Measurements from ENCODE around the gene DPF3. TPM values are rescaled to one million over a fixed set of nuclear protein-coding genes. Genes with fewer than 3 reads are reported as not detected.

DPF3 gene
- total RNA-seq, 2 experiments from 2014 or later, result 0.48 to 1.2 TPM

- ChIA-PET POLR2A (no interaction called here), CTCF (no interaction called here)
Observed at GRCh38 chr14:72815430-72815829, 78.5 kb downstream of the DPF3 start.

GRCh38 chr14:72812292-72812851 lies 81.5 kb downstream of the DPF3 start:
- ChIA-PET CTCF (no interaction called here), POLR2A (no interaction called here)

GRCh38 chr14:72810201-72810600 lies 83.7 kb downstream of the DPF3 start:
- POLR2A ChIA-PET, result no interaction called here
- CTCF ChIA-PET, result no interaction called here

- POLR2A ChIA-PET, result no interaction called here
- CTCF ChIA-PET, result no interaction called here
Observed at GRCh38 chr14:72809063-72809462, 84.8 kb downstream of the DPF3 start.

- ChIA-PET POLR2A (interaction anchor here (0.5 kb wide), 1 partner anchor 160 kb away, joined by 6 read pairs; no protein-coding TSS in a partner anchor), CTCF (interaction anchor here (0.5 kb wide), 1 partner anchor 39 kb away, joined by 4 read pairs; no protein-coding TSS in a partner anchor)
Observed at GRCh38 chr14:72808564-72808963, 85.3 kb downstream of the DPF3 start.

- POLR2A ChIA-PET, result no interaction called here
- CTCF ChIA-PET, result no interaction called here
Observed at GRCh38 chr14:72802588-72802946, 91.3 kb downstream of the DPF3 start.

- ChIA-PET CTCF (interaction anchor here (0.6 kb wide), 1 partner anchor 160 kb away, joined by 3 read pairs; no protein-coding TSS in a partner anchor), POLR2A (no interaction called here)
Observed at GRCh38 chr14:72801836-72802587, 91.9 kb downstream of the DPF3 start.

GRCh38 chr14:72801381-72801812 lies 92.5 kb downstream of the DPF3 start:
- CTCF ChIA-PET, result interaction anchor here (0.6 kb wide), 1 partner anchor 161 kb away, joined by 3 read pairs; no protein-coding TSS in a partner anchor
- POLR2A ChIA-PET, result no interaction called here

GRCh38 chr14:72800848-72801370 lies 93.0 kb downstream of the DPF3 start:
- ChIA-PET POLR2A (no interaction called here), CTCF (interaction anchor here (0.6 kb wide), 1 partner anchor 175 kb away, joined by 5 read pairs; no protein-coding TSS in a partner anchor)

GRCh38 chr14:72800296-72800695 lies 93.6 kb downstream of the DPF3 start:
- POLR2A ChIA-PET, result no interaction called here

GRCh38 chr14:72796935-72797334 lies 97.0 kb downstream of the DPF3 start:
- POLR2A ChIA-PET, result no interaction called here
- CTCF ChIA-PET, result no interaction called here

More at GRCh38 chr14:72800296-72800695, 93.6 kb downstream of the DPF3 start:
- CTCF ChIA-PET, result interaction anchor here (0.6 kb wide), 1 partner anchor 176 kb away, joined by 5 read pairs; no protein-coding TSS in a partner anchor

GRCh38 chr14:72793156-72793939 lies 100.6 kb downstream of the DPF3 start:
- CTCF ChIA-PET, result no interaction called here
- POLR2A ChIA-PET, result no interaction called here

GRCh38 chr14:72792051-72792788 lies 101.7 kb downstream of the DPF3 start:
- POLR2A ChIA-PET, result no interaction called here

GRCh38 chr14:72790887-72791566 lies 102.9 kb downstream of the DPF3 start:
- CTCF ChIA-PET, result no interaction called here

More at GRCh38 chr14:72792051-72792788, 101.7 kb downstream of the DPF3 start:
- CTCF ChIA-PET, result no interaction called here

GRCh38 chr14:72788972-72789728 lies 104.8 kb downstream of the DPF3 start:
- ChIA-PET CTCF (no interaction called here), POLR2A (no interaction called here)

More at GRCh38 chr14:72790887-72791566, 102.9 kb downstream of the DPF3 start:
- POLR2A ChIA-PET, result no interaction called here

GRCh38 chr14:72788255-72788654 lies 105.6 kb downstream of the DPF3 start:
- CTCF ChIA-PET, result no interaction called here
- POLR2A ChIA-PET, result no interaction called here

GRCh38 chr14:72787841-72788240 lies 106.1 kb downstream of the DPF3 start:
- CTCF ChIA-PET, result no interaction called here

More at GRCh38 chr14:72787841-72788240, 106.1 kb downstream of the DPF3 start:
- POLR2A ChIA-PET, result no interaction called here

Data from activated CD8-positive, alpha-beta memory T cell treated with anti-CD3 and anti-CD28 coated beads for 36 hours (primary cell).